HG03175 (cell line): ENCODE measurements around the gene PRKCE.

ENCODE experiments used
- ATAC-seq: cut with Tn5 transposase; IDR thresholded peaks from one replicate; pipeline ENCODE4 v1.9.1; 2021; ENCODE audit warnings: mild to moderate bottlenecking, moderate library complexity; ENCODE audit not compliant: unreplicated experiment

Gene PRKCE

DNA sequence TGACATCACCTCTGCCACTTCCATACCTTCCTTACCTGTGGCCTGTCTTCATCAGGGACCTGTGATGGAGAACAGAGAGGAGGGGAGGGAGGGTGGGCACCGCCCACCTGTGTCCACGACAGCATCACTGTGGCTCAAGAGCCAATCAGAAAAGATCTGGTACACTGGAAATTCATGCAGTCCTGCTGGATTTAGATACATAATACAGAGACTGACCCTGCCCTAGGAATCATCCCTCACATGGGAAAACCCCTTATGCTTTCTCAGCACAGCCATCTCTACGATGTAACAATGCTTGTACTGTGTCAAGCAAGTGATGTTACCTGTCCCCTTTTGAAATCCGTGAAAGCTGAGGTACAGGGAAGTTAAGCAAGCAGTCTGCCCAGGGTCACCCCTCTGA is 500.1 kb downstream of the PRKCE start:
- no peak for ATAC-seq

DNA sequence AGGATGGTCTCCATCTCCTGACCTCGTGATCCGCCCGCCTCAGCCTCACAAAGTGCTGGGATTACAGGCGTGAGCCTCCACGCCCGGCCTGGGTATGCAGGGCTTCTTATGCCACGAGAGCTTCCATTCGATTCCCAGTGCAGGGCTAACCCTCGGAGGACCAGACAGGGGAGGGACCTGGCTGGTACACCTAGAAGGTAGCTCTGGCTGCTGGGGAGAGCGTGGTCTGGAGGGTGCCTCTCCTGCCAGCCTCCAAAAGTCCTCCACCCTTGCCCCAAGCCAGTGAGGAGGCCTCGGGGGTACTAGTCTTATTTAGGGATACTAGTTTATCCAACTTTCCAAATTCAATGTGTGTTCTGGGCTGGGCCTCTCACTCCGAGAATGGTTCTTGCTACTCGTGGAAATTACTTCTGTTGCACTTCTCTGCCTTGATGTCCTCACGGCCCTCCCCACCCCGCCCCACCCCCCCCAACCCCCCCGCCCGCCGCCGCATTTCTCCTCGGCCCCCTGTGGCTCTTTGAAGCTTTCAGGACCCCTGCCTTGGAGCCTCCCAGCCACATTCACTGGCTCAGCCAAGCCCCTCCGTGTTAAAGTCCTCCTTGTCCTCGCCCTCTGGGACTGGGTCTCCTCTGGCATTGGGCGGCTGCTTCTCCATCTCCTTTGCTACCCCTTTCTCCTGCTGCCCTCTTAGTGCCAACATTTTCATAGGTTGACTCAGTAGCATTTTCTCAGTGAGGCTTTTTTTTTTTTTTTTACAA is 502.7 kb downstream of the PRKCE start:
- no peak for ATAC-seq

DNA sequence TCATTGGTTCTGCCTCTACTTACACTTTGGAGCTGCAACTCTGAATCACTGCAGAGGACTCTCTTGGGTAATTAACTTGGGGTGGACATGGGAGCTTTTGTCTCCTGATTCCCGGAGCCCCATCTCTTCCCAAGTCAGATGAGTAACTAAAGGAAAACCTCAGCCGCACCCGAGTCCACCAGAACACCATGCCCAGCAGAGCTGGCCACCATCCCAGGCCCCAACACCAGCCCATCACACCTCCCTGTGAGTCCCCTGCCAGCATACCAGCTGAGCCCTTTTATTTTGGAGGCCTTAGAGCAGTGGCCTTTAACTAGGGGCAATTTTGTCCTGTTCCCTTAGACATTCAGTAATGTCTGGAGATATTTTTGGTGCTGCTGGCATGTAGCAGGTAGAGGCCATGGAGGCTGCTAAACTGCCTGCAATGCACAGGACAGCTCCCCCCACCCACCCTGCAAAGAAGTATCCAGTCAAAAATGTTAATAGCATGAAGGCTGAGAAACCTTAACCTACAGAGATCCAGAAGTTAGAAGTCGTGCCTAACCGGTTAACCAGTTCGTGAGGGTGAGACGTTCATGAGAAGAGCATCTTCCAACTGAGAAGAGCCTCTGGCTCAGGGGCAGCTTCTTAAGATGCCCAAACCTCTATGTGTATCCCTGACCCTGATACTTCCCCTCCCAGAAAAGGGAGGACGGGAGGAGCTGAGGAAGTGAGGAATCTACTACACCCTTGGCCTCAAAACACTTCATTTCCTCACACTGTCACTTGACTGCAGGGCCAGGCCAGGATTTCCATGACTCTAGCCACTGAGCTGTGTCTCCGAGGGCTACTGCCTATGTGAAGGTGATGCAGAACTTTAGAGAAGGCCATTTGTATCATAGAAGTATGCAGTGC is 505.8 kb downstream of the PRKCE start:
- no peak for ATAC-seq

- no peak for ATAC-seq
Measured at GRCh38 chr2:46157966-46158310, 506.5 kb downstream of the PRKCE start.

DNA sequence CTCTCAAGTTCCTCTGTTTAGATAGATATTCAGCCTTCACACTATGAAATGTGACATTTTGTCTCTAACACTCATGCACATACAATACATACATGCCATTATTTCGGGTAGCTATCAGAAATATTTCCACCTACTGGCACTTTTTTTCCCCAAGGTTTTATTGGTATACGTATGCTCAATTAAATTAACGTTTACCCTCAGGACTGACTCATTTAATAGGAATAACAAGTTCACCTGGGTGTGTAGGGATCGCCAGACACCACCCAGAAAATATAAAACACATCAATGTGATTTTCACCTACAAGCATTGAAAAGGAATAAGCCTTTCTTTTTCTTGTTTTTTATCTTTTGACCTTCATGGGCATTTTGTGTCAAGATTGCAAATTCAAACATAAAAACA is 507.2 kb downstream of the PRKCE start:
- no peak for ATAC-seq

DNA sequence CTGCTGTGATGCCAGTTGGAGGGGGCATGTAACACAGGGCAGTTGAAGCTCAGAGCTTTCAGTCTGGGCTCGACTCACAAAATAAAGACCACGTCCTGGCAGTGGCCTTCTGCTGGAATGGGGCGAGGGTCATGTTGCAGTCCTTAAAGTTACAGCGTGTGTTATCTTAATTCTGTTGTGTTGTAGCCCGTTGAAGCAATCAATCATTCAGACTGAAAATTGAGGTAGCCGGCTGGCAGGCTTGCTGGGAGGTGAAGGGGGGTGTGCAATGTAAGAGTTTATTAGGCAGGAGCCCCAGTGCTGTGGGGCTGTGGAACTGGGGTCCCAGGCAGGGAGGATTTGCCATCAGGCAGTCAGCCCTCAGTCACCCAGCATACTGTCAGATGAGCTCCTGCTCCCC is 508.9 kb downstream of the PRKCE start:
- no peak for ATAC-seq

GRCh38 chr2:46161315-46161714 is 509.8 kb downstream of the PRKCE start:
- ATAC-seq = no peak

- no peak for ATAC-seq
Measured at GRCh38 chr2:46161911-46162310, 510.4 kb downstream of the PRKCE start.

DNA sequence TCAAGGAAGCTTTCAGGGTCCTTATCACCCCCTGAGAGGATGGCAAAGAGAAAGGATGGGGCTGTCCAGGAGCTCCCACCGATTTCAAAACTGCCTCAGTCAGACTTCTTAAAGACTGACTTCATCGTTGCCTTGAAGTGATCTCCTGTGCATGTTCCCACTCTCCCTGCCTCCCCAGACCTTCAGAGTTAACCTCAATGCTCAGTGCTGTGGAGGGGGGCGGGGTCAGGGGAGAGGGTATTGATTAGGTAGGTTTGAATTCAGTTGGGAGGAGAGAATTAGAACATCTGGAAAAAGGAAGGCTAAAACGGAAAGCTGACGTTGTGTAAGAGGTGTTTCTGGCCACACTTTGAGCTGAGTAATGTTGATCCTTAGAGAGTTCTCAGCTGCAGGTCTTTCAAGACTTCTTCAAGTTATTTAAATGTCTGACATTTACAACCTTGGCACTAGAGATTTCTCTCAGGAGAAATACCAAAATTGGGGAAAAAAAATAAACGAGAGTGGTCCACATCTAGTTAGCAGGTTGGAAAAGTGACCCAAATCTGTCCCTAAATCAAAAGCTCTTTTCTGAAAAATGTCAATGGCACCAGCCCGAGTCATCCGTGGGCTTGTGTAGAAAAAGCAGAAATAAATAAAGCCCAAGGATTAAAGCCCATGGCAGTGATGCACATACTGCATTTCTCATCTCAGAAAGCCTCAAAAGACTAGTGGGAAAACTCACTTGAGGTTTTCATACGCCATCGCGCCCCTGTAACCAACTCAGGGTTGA is 511.0 kb downstream of the PRKCE start:
- no peak for ATAC-seq

GRCh38 chr2:46163098-46163430 is 511.6 kb downstream of the PRKCE start:
- no peak for ATAC-seq

DNA sequence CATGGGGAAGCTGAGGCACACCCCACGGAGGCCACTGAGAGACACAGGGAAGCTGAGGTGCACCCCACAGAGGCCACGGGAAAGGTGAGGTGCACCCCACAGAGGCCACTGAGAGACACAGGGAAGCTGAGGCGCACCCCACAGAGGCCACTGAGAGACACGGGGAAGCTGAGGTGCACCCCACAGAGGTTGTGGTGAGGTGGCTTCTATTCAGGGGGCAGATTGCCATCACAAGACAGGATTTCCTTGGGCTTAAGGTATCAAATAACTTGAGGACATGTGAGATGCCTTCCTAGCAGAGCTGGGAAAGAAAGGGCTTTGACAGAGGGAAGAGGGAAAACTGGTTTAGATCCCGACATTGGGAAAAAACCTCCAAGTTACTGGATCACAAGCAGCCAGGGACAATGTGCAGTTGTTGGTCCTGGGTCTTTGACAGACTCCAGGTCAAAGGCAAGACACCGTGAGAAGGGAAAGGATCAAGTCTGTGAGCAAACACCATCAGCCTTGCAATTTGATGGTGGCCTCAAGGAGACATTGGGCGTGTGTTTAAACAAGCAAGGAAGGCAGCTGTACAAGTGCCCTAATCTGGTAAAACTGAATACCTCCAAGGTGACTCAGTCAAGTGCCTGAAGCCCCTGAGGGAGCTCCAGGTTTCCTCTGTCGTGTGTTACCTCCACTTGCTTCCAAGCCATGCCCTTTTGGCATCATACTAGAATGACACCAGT is 512.5 kb downstream of the PRKCE start:
- ATAC-seq = no peak

DNA sequence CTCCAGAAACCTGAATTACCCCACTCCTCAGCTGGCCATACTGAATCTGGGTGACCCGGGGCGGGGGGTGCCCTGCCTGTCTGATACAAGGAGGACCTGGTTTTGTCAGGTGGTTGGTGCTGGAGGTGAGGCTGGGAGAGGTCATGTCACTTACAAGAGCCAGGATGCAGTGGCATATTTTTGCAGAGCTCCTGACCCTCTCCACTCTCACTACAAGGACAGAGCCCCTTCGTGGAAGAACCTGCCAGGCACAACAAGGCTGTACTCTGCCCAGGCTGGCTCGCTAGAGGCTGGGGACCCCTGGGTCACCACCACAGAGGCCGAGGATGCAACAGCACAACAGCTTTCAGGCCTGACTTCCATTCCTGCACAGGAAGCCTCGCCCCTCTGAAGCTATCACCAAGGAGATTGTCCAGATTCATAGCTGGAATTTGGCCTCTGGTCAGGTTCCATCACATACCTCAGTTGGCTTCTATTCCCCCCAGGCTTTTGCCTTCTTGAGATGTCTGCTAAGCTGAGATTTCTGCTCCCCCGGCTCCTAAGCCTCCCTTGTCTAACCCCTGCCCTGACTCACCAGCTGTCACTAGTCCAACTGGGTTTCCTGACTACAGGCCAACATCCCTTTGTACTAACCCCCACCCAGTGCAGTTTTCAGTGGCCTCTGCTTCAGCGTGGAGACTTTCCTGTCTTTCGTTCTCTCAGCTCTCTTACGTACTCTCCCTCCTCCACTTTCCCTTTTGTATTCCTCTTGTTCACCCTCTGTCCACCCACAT is 513.2 kb downstream of the PRKCE start:
- ATAC-seq = no peak

DNA sequence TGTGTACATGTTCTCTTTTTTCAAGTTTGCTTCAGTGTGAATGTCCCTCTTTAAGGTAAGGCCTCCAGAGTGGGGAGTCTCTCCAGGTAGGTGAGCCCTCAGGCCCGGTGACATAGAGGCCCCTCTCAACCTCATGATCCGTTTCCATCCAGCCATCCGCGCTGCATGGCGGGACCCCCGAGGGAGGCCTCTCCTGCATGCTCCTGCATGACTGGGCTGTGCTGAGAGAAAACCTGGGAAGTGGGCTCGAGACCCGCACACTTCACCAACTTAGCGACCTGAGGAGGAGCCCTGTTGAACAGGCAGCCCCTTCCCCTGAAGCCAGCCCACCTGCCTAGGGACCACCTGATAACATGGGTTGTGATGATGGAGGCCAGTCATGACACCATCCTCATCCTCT is 514.4 kb downstream of the PRKCE start:
- no peak for ATAC-seq

- ATAC-seq = no peak
Measured at GRCh38 chr2:46167406-46167805, 515.9 kb downstream of the PRKCE start.

GRCh38 chr2:46167924-46168323 is 516.4 kb downstream of the PRKCE start:
- no peak for ATAC-seq

DNA sequence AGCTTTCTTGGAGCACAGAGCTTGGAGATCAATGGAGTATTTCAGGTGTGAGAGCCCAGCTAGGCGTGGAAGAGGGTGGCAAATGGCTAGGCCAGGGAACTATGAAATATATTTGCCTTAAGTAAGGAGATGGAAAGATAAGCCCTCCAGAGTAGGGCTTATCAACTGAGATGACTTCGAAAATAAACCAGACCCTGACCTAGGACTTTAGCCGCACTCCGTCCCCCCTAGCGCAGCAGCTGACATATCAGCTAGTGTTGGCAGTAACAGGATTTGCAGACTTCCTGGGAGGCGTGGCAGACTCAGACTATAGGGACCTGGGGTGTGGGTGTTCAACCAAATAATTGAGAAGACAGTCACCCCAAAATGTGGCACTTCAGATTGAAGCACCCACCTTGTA is 518.0 kb downstream of the PRKCE start:
- ATAC-seq = no peak

GRCh38 chr2:46170026-46170425 is 518.6 kb downstream of the PRKCE start:
- ATAC-seq = no peak

GRCh38 chr2:46170611-46171350 is 519.3 kb downstream of the PRKCE start:
- no peak for ATAC-seq

DNA sequence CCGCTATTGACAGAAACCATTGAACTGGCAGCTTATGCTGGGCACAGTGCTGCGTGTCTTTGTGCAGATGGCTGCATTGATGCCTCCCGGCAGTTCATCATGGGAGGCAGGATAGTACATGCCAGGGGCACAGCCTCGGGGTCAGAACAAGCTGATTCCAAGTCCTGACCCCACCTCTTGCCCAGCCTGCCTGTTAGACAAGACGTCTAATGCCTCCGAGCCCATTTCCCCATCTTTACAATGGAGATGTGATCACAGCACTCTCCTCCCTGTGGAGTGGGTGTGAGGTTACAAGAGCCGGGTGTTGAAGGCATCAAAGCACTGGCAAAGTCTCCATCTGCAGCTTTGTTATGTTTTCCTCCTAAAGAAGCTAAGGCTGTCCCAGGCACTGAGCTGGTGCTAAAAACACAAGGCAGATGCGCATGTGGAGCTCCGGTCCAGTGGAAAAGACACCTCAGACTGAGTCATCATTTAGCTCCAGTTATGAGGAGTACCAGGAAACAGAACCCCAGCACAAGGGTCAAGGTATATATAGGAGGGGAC is 520.0 kb downstream of the PRKCE start:
- ATAC-seq = no peak
